ENCODE data around the gene RNF38.
A peak's percentile ranks its signal among the peaks of the same experiment; 100 is the strongest.
"Not testable (repeated sequence)": the region's sequence is repeated elsewhere in the genome, so short reads cannot be mapped to it uniquely, and the experiment has no call there.

Gene RNF38

GRCh38 chr9:36409076-36409475 is 9.0 kb upstream of the RNF38 start:
- H3K9me3 ChIP-seq (ENCODE audit: control insufficient read depth, insufficient read depth, low read depth, low read length); POLR2A ChIA-PET; H3K27ac ChIP-seq (ENCODE audit: extremely low read depth, low read depth, low read length); H3K4me1 ChIP-seq (ENCODE audit: control insufficient read depth, insufficient read depth, low read length); H3K36me3 ChIP-seq (ENCODE audit: control insufficient read depth in 2 of 2, insufficient read depth in 1 of 2, low read length in 2 of 2); H3K4me3 ChIP-seq (ENCODE audit: low read depth, low read length): not testable (repeated sequence)
- peak; percentile 94 for TF ChIP-seq ZNF366 (tag by site-specific recombination; conservative IDR thresholded peaks at IDR 0.05)
- CTCF ChIA-PET, result interaction anchor here (0.5 to 9.7 kb wide), 18 partner anchors 8 to 481 kb away, joined by 3 to 275 read pairs (median 8); no protein-coding TSS in a partner anchor

GRCh38 chr9:36407122-36407723 is 7.2 kb upstream of the RNF38 start:
- H3K27ac ChIP-seq (ENCODE audit: extremely low read depth, low read depth, low read length), result no peak overlapping the region
- H3K9me3 ChIP-seq (ENCODE audit: control insufficient read depth, insufficient read depth, low read depth, low read length), result no peaks in the 10 kb centered on the region
- CTCF ChIA-PET, result interaction anchor here (0.5 to 9.7 kb wide), 59 partner anchors 10 to 862 kb away, joined by 3 to 275 read pairs (median 5); no protein-coding TSS in a partner anchor
- H3K4me3 ChIP-seq (ENCODE audit: low read depth, low read length), result no peak overlapping the region
- POLR2A ChIA-PET, result interaction anchor here (0.6 to 1.4 kb wide), 5 partner anchors 12 to 217 kb away, joined by 3 to 4 read pairs (median 3); no protein-coding TSS in a partner anchor
- no peaks in the 10 kb centered on the region for H3K4me1 ChIP-seq (ENCODE audit: control insufficient read depth, insufficient read depth, low read length)
- no peaks in the 10 kb centered on the region; a peak in 1 of 3 replicates for H3K36me3 ChIP-seq (ENCODE audit: control insufficient read depth in 2 of 2, insufficient read depth in 1 of 2, low read length in 2 of 2)
- TF ChIP-seq ZNF280D (tag by site-specific recombination; IDR thresholded peaks at IDR 0.05) (no peak), ZNF335 (tag by site-specific recombination; conservative IDR thresholded peaks at IDR 0.05) (no peak; the same call in 1 of the 2 replicates), SP3 (tag by site-specific recombination; IDR thresholded peaks at IDR 0.05) (no peak), ZNF549 (tag by site-specific recombination; IDR thresholded peaks at IDR 0.05) (no peak), GLI4 (tag by site-specific recombination; IDR thresholded peaks at IDR 0.05) (no peak), ZNF140 (tag by site-specific recombination; IDR thresholded peaks at IDR 0.05) (no peak), ZNF600 (tag by site-specific recombination; IDR thresholded peaks at IDR 0.05) (0 out of 2 replicates have a peak, but pooled peaks have one; percentile 20), ZNF362 (tag by site-specific recombination; IDR thresholded peaks at IDR 0.05) (0 out of 2 replicates have a peak, but pooled peaks have one; percentile 32), ZFP37 (tag by site-specific recombination; IDR thresholded peaks at IDR 0.05) (no peak), ZNF350 (tag by site-specific recombination; IDR thresholded peaks at IDR 0.05) (no peak), KLF17 (tag by site-specific recombination; IDR thresholded peaks at IDR 0.05) (no peak), ZNF23 (tag by site-specific recombination; IDR thresholded peaks at IDR 0.05; ENCODE audit: borderline replicate concordance) (no peak), YY1 (tag by site-specific recombination; IDR thresholded peaks at IDR 0.05) (no peak), ZFP41 (tag by site-specific recombination; IDR thresholded peaks at IDR 0.05; ENCODE audit: borderline replicate concordance) (no peak), ZBTB17 (tag by site-specific recombination; IDR thresholded peaks at IDR 0.05) (0 out of 2 replicates have a peak, but pooled peaks have one; percentile 37), ZNF513 (tag by site-specific recombination; IDR thresholded peaks at IDR 0.05) (no peak), SCRT2 (tag by site-specific recombination; IDR thresholded peaks at IDR 0.05) (no peak), ZNF664 (tag by site-specific recombination; IDR thresholded peaks at IDR 0.05) (no peak), ZNF175 (tag by site-specific recombination; IDR thresholded peaks at IDR 0.05) (no peak), ZNF521 (tag by site-specific recombination; IDR thresholded peaks at IDR 0.05) (no peak), ZNF302 (tag by site-specific recombination; IDR thresholded peaks at IDR 0.05; ENCODE audit: low read depth) (no peak), IKZF3 (tag by site-specific recombination; IDR thresholded peaks at IDR 0.05) (no peak), ZNF221 (tag by site-specific recombination; IDR thresholded peaks at IDR 0.05; ENCODE audit: borderline replicate concordance) (no peak), ZFHX2 (tag by site-specific recombination; conservative IDR thresholded peaks at IDR 0.05) (no peak), ZBTB21 (tag by site-specific recombination; IDR thresholded peaks at IDR 0.05) (no peak), ZNF202 (tag by site-specific recombination; IDR thresholded peaks at IDR 0.05; ENCODE audit: borderline replicate concordance) (no peak), ZBTB20 (tag by site-specific recombination; IDR thresholded peaks at IDR 0.05) (no peak), WT1 (tag by site-specific recombination; IDR thresholded peaks at IDR 0.05) (no peak)

All from HEK293 (cell line).